ENCODE measurements around the gene STPG3. TPM values are rescaled to one million over a fixed set of nuclear protein-coding genes. Genes with fewer than 3 reads are reported as not detected.

Gene STPG3
- total and polyA plus RNA-seq, 5 donors from 2014 or later = not detected

- H3K4me1 Mint-ChIP-seq = peaks cover 0 to 9% (median 3%) of the 10 kb centered on the region in 4 donors
- H3K27me3 Mint-ChIP-seq = peaks cover 30% of the 10 kb centered on the region
- Histone ChIP-seq H3K36me3 (ENCODE audit: control insufficient read depth, insufficient read depth, low read length) (no peaks in the 10 kb centered on the region), H3K27ac (ENCODE audit: insufficient read depth, low read length, poor library complexity, severe bottlenecking) (no peak overlapping the region), H3K27me3 (ENCODE audit: control insufficient read depth, insufficient read depth, low read length) (peaks cover 7% of the 10 kb centered on the region), H3K4me1 (ENCODE audit: control insufficient read depth, insufficient read depth, low read length, poor library complexity, severe bottlenecking) (peaks cover 7% of the 10 kb centered on the region), H3K4me3 (ENCODE audit: low read depth, low read length) (no peak overlapping the region), H3K9me3 (ENCODE audit: control insufficient read depth in 2 of 2, low read length in 2 of 2) (peaks cover 0 to 5% of the 10 kb centered on the region in 2 experiments)
- no peak for ATAC-seq (ENCODE audit: low read depth in 2 of 2)
- no peak overlapping the region for H3K4me3 Mint-ChIP-seq
- H3K27ac Mint-ChIP-seq = no peak overlapping the region
- H3K9me3 Mint-ChIP-seq = peaks cover 0 to 1% (median 0%) of the 10 kb centered on the region in 7 donors
- H3K36me3 Mint-ChIP-seq = no peaks in the 10 kb centered on the region
- DNase-seq = no peak
Measured at GRCh38 chr9:137293094-137293481, 42.0 kb downstream of the STPG3 start.

GRCh38 chr9:137293482-137294090, 42.5 kb downstream of the STPG3 start:
- Mint-ChIP-seq H3K36me3 (no peaks in the 10 kb centered on the region), H3K9me3 (peaks cover 0 to 1% (median 0%) of the 10 kb centered on the region in 7 donors), H3K27ac (no peak overlapping the region), H3K27me3 (peaks cover 30% of the 10 kb centered on the region), H3K4me1 (peaks cover 0 to 9% (median 3%) of the 10 kb centered on the region in 4 donors), H3K4me3 (peak overlapping the region in 3 of 4 donors; percentile 33 to 87 (median 46))
- Histone ChIP-seq H3K4me1 (ENCODE audit: control insufficient read depth, insufficient read depth, low read length, poor library complexity, severe bottlenecking) (peaks cover 7% of the 10 kb centered on the region), H3K27me3 (ENCODE audit: control insufficient read depth, insufficient read depth, low read length) (peaks cover 7% of the 10 kb centered on the region), H3K9me3 (ENCODE audit: control insufficient read depth in 2 of 2, low read length in 2 of 2) (peaks cover 0 to 5% of the 10 kb centered on the region in 2 experiments), H3K4me3 (ENCODE audit: low read depth, low read length) (no peak overlapping the region), H3K36me3 (ENCODE audit: control insufficient read depth, insufficient read depth, low read length) (no peaks in the 10 kb centered on the region), H3K27ac (ENCODE audit: insufficient read depth, low read length, poor library complexity, severe bottlenecking) (no peak overlapping the region)
- no peak for ATAC-seq (ENCODE audit: low read depth in 2 of 2)
- DNase-seq = no peak

- no peak for ATAC-seq (ENCODE audit: low read depth in 2 of 2)
- peaks cover 0 to 1% (median 0%) of the 10 kb centered on the region in 7 donors for H3K9me3 Mint-ChIP-seq
- H3K36me3 Mint-ChIP-seq = no peaks in the 10 kb centered on the region
- no peaks in the 10 kb centered on the region for H3K36me3 ChIP-seq (ENCODE audit: control insufficient read depth, insufficient read depth, low read length)
- peaks cover 0 to 5% of the 10 kb centered on the region in 2 experiments for H3K9me3 ChIP-seq (ENCODE audit: control insufficient read depth in 2 of 2, low read length in 2 of 2)
- H3K27ac Mint-ChIP-seq = peak overlapping the region in 1 of 3 donors; percentile 60
- peak overlapping the region in 3 of 4 donors; percentile 6 to 64 (median 60) for H3K4me3 Mint-ChIP-seq
- H3K27me3 ChIP-seq (ENCODE audit: control insufficient read depth, insufficient read depth, low read length) = peaks cover 7% of the 10 kb centered on the region
- H3K4me1 Mint-ChIP-seq = peaks cover 0 to 9% (median 3%) of the 10 kb centered on the region in 4 donors
- no peak overlapping the region for H3K27ac ChIP-seq (ENCODE audit: insufficient read depth, low read length, poor library complexity, severe bottlenecking)
- H3K4me3 ChIP-seq (ENCODE audit: low read depth, low read length) = no peak overlapping the region
- peaks cover 30% of the 10 kb centered on the region for H3K27me3 Mint-ChIP-seq
- DNase-seq = peak in 1 of 3 donors; percentile 59
- peaks cover 7% of the 10 kb centered on the region for H3K4me1 ChIP-seq (ENCODE audit: control insufficient read depth, insufficient read depth, low read length, poor library complexity, severe bottlenecking)
Measured at GRCh38 chr9:137294091-137294680, 43.1 kb downstream of the STPG3 start.

GRCh38 chr9:137294681-137295237, 43.7 kb downstream of the STPG3 start:
- DNase-seq = peak in 1 of 3 donors; percentile 43
- no peak overlapping the region for H3K27ac ChIP-seq (ENCODE audit: insufficient read depth, low read length, poor library complexity, severe bottlenecking)
- H3K27me3 ChIP-seq (ENCODE audit: control insufficient read depth, insufficient read depth, low read length) = peaks cover 7% of the 10 kb centered on the region
- H3K4me1 ChIP-seq (ENCODE audit: control insufficient read depth, insufficient read depth, low read length, poor library complexity, severe bottlenecking) = peaks cover 7% of the 10 kb centered on the region
- Mint-ChIP-seq H3K4me3 (peak overlapping the region in 3 of 4 donors; percentile 6 to 64 (median 60)), H3K27ac (peak overlapping the region in 1 of 3 donors; percentile 60), H3K36me3 (no peaks in the 10 kb centered on the region), H3K4me1 (peaks cover 0 to 9% (median 3%) of the 10 kb centered on the region in 4 donors), H3K27me3 (peaks cover 32% of the 10 kb centered on the region), H3K9me3 (peaks cover 0 to 1% (median 0%) of the 10 kb centered on the region in 7 donors)
- no peak overlapping the region for H3K4me3 ChIP-seq (ENCODE audit: low read depth, low read length)
- H3K9me3 ChIP-seq (ENCODE audit: control insufficient read depth in 2 of 2, low read length in 2 of 2) = peaks cover 0 to 5% of the 10 kb centered on the region in 2 experiments
- H3K36me3 ChIP-seq (ENCODE audit: control insufficient read depth, insufficient read depth, low read length) = no peaks in the 10 kb centered on the region
- no peak for ATAC-seq (ENCODE audit: low read depth in 2 of 2)

GRCh38 chr9:137295238-137295811, 44.2 kb downstream of the STPG3 start:
- H3K27me3 ChIP-seq (ENCODE audit: control insufficient read depth, insufficient read depth, low read length) = peaks cover 7% of the 10 kb centered on the region
- no peak overlapping the region for H3K27ac Mint-ChIP-seq

GRCh38 chr9:137295849-137296669, 45.0 kb downstream of the STPG3 start:
- peak overlapping the region; percentile 59 to 94 (median 75) for H3K4me3 Mint-ChIP-seq
- no peak overlapping the region for H3K27ac ChIP-seq (ENCODE audit: insufficient read depth, low read length, poor library complexity, severe bottlenecking)
- no peaks in the 10 kb centered on the region for H3K36me3 ChIP-seq (ENCODE audit: control insufficient read depth, insufficient read depth, low read length)
- peaks cover 0 to 1% (median 0%) of the 10 kb centered on the region in 7 donors for H3K9me3 Mint-ChIP-seq
- peak overlapping the region in 1 of 3 donors; percentile 83 for H3K27ac Mint-ChIP-seq
- no peak for DNase-seq
- peaks cover 10% of the 10 kb centered on the region for H3K27me3 ChIP-seq (ENCODE audit: control insufficient read depth, insufficient read depth, low read length)
- H3K4me1 Mint-ChIP-seq = peaks cover 0 to 18% (median 5%) of the 10 kb centered on the region in 4 donors
- H3K4me3 ChIP-seq (ENCODE audit: low read depth, low read length) = no peak overlapping the region
- H3K9me3 ChIP-seq (ENCODE audit: control insufficient read depth in 2 of 2, low read length in 2 of 2) = peaks cover 0 to 5% of the 10 kb centered on the region in 2 experiments
- peaks cover 14% of the 10 kb centered on the region for H3K4me1 ChIP-seq (ENCODE audit: control insufficient read depth, insufficient read depth, low read length, poor library complexity, severe bottlenecking)
- peaks cover 36% of the 10 kb centered on the region for H3K27me3 Mint-ChIP-seq
- peak; percentile 3 to 10 for ATAC-seq (ENCODE audit: low read depth in 2 of 2)
- no peaks in the 10 kb centered on the region for H3K36me3 Mint-ChIP-seq

More at GRCh38 chr9:137295238-137295811, 44.2 kb downstream of the STPG3 start:
- Mint-ChIP-seq H3K27me3 (peaks cover 36% of the 10 kb centered on the region), H3K4me3 (peak overlapping the region in 3 of 4 donors; percentile 6 to 64 (median 60)), H3K9me3 (peaks cover 0 to 1% (median 0%) of the 10 kb centered on the region in 7 donors), H3K4me1 (peaks cover 0 to 12% (median 3%) of the 10 kb centered on the region in 4 donors), H3K36me3 (no peaks in the 10 kb centered on the region)
- DNase-seq (peak; percentile 36 to 56 (median 39)), ATAC-seq (ENCODE audit: low read depth in 2 of 2) (peak; percentile 76 to 80)
- Histone ChIP-seq H3K4me3 (ENCODE audit: low read depth, low read length) (no peak overlapping the region), H3K9me3 (ENCODE audit: control insufficient read depth in 2 of 2, low read length in 2 of 2) (peaks cover 0 to 5% of the 10 kb centered on the region in 2 experiments), H3K4me1 (ENCODE audit: control insufficient read depth, insufficient read depth, low read length, poor library complexity, severe bottlenecking) (peaks cover 7% of the 10 kb centered on the region), H3K27ac (ENCODE audit: insufficient read depth, low read length, poor library complexity, severe bottlenecking) (no peak overlapping the region), H3K36me3 (ENCODE audit: control insufficient read depth, insufficient read depth, low read length) (no peaks in the 10 kb centered on the region)

All from CD4-positive, CD25-positive, alpha-beta regulatory T cell (primary cell).